ENCODE measurements around the gene NKAIN2. TPM values are rescaled to one million over a fixed set of nuclear protein-coding genes. Genes with fewer than 3 reads are reported as not detected.

The NKAIN2 gene
- total and polyA plus RNA-seq, 8 donors = 0.02 to 0.09 TPM; not detected in 6

GRCh38 chr6:123810948-123811347, 7.3 kb downstream of the NKAIN2 start:
- peaks cover 0 to 30% (median 4%) of the 10 kb centered on the region in 4 donors for H3K27me3 ChIP-seq
- FAIRE-seq (no peak), DNase-seq (no peak), ATAC-seq (no peak)
- no peaks in the 10 kb centered on the region for H3K36me3 ChIP-seq
- H3K9me3 ChIP-seq = no peaks in the 10 kb centered on the region
- H3K4me3 ChIP-seq = no peak overlapping the region
- intact Hi-C loops (cut with DNase I) = no loop called here
- H3K27ac ChIP-seq = no peak overlapping the region
- no peak for TF ChIP-seq CTCF (IDR thresholded peaks at IDR 0.05)
- 84 to 89% methylated on average over 2 of the region's 2 CpGs for WGBS, 2 donors
- no peaks in the 10 kb centered on the region for H3K4me1 ChIP-seq

GRCh38 chr6:123811378-123811777, 7.7 kb downstream of the NKAIN2 start:
- FAIRE-seq = no peak
- no peaks in the 10 kb centered on the region for H3K36me3 ChIP-seq

GRCh38 chr6:123812621-123813020, 9.0 kb downstream of the NKAIN2 start:
- H3K4me3 ChIP-seq = no peak overlapping the region
- H3K9me3 ChIP-seq = no peaks in the 10 kb centered on the region
- DNase-seq = no peak
- H3K36me3 ChIP-seq = no peaks in the 10 kb centered on the region
- H3K4me1 ChIP-seq = no peaks in the 10 kb centered on the region
- H3K27ac ChIP-seq = no peak overlapping the region
- 48 to 60% methylated on average over 2 of the region's 2 CpGs for WGBS, 2 donors
- FAIRE-seq = no peak
- peaks cover 0 to 15% (median 4%) of the 10 kb centered on the region in 4 donors for H3K27me3 ChIP-seq
- no peak for ATAC-seq
- intact Hi-C loops (cut with DNase I) = no loop called here
- no peak for TF ChIP-seq CTCF (IDR thresholded peaks at IDR 0.05)

More at GRCh38 chr6:123811378-123811777, 7.7 kb downstream of the NKAIN2 start:
- DNase-seq (no peak), ATAC-seq (no peak)
- WGBS, 2 donors = 29 to 70% methylated on average over 1 of the region's 1 CpG
- no peak for TF ChIP-seq CTCF (IDR thresholded peaks at IDR 0.05)
- intact Hi-C loops (cut with DNase I) = no loop called here
- H3K27me3 ChIP-seq = peaks cover 0 to 26% (median 4%) of the 10 kb centered on the region in 4 donors
- H3K4me3 ChIP-seq = no peak overlapping the region
- H3K27ac ChIP-seq = no peak overlapping the region
- no peaks in the 10 kb centered on the region for H3K4me1 ChIP-seq
- H3K9me3 ChIP-seq = no peaks in the 10 kb centered on the region

GRCh38 chr6:123821112-123821511, 17.4 kb downstream of the NKAIN2 start:
- Histone ChIP-seq H3K4me1 (no peaks in the 10 kb centered on the region), H3K4me3 (no peak overlapping the region), H3K9me3 (no peaks in the 10 kb centered on the region), H3K27me3 (no peaks in the 10 kb centered on the region), H3K36me3 (no peaks in the 10 kb centered on the region), H3K27ac (no peak overlapping the region)
- ATAC-seq (no peak), FAIRE-seq (no peak), DNase-seq (no peak)
- 60 to 85% methylated on average over 2 of the region's 2 CpGs for WGBS, 2 donors
- no peak for TF ChIP-seq CTCF (IDR thresholded peaks at IDR 0.05)
- intact Hi-C loops (cut with DNase I) = no loop called here

GRCh38 chr6:123829302-123829953, 25.8 kb downstream of the NKAIN2 start:
- Histone ChIP-seq H3K4me3 (no peak overlapping the region), H3K4me1 (no peaks in the 10 kb centered on the region), H3K27ac (no peak overlapping the region), H3K9me3 (no peaks in the 10 kb centered on the region), H3K36me3 (no peaks in the 10 kb centered on the region), H3K27me3 (no peaks in the 10 kb centered on the region)
- no peak for TF ChIP-seq CTCF (IDR thresholded peaks at IDR 0.05)
- 44 to 47% methylated on average over 3 of the region's 3 CpGs for WGBS, 2 donors
- intact Hi-C loops (cut with DNase I) = no loop called here
- DNase-seq = no peak
- no peak for FAIRE-seq
- ATAC-seq = no peak
